GM12873 (cell line): ENCODE data around the gene PTPRM.

Source experiments
- CTCF ChIP-seq: IDR thresholded peaks from 2 replicates; pipeline ENCODE4 v1.5.1; 2012; ENCODE audit warnings: low read depth, mild to moderate bottlenecking, moderate library complexity, low read length, control low read depth; ENCODE audit not compliant: insufficient read depth; ENCODE audit errors: missing control alignments

Gene PTPRM

DNA sequence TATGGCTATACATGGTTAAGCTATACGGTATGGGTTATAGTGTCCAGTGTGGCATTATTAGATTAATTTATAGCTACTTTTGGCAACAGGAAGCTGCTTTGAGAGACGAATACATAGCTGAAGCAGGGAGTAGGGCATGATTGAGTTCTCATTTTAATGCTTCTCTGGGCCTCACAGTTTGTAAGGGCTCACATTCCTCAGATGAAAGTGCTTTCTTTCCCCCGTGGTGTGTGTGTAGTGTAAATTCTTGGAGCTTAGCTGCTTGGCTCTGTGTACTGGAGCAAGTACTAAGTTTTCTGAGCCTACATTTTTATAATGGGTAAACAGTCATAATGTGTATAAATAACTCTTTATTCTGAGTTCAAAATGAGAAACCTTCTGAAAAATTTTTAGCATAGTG, 173.7 kb downstream of the PTPRM start:
- no peak for TF ChIP-seq CTCF

DNA sequence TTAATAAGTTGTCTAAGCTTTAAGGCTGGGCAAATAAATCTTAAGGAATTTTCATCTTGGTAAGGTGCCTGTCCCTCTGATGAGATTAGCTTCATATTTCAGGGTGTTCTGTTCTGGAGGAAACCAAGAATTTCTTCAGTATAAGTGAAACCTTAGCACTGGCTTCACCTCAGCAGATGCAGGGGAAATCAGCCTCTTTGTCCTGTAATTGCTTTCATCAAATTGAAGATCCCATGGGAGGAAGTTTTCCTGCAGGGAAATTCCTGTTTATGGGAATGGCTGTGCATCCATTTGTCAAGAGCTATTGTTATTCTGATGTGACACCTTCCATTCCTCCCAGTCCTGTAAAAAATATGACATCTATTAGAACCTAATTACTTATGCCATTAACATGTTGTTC, 174.5 kb downstream of the PTPRM start:
- TF ChIP-seq CTCF: no peak

GRCh38 chr18:7742224-7742623, 175.1 kb downstream of the PTPRM start:
- TF ChIP-seq CTCF: no peak

DNA sequence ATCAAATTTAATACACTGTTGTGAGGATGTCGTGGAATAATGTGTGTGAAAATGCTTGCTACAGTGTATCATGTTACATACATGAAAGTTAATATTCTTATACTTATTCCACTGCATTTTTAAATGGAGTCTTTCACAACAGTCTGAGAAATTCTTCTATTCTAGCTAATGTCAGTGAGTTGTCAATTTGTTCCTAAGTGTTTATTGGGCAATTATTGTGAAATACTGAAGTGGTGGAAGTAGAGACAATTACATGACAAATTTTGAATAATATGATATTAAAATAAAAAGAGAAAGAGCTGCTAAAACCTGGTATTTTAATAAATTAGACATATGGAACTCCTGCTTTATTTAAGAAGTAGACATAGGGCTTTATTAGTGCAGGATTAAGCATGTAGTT, 176.1 kb downstream of the PTPRM start:
- no peak for TF ChIP-seq CTCF

GRCh38 chr18:7746106-7746505, 179.0 kb downstream of the PTPRM start:
- TF ChIP-seq CTCF: no peak

DNA sequence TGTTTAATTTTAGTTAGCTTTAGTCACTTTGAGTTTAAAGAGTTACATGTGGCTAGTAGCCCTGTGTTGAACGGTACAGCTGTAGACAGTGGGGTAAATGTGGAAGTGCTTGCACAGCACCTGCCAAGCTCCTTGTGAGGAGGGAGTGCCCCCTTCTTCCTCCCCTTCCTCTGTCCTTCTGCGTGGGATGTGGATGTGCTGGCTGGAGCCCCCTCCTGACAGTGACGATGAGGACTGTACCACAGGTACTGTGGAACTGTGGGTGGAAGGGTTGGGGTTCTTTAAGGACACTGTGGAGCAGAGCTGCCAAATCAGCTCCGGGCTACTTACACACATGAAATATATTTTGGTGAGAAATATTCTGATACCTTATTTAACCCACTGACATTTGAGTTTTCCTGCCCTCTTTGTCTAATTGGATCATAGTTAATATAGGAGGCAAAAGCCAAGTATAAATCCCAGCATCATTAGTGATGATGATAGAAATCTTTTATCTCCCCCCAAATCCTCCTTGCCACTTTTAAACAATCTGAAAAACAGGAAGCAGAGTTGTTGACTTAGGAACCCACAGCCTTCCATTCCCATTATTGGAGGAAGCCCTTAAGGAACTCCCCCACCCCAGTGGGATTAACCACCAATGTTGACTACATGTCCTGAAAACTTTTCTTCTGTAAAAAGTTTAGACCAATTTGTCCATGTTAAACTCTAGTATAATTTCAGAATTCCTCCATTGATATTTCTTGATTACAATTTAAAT, 181.3 kb downstream of the PTPRM start:
- TF ChIP-seq CTCF: no peak

- no peak for TF ChIP-seq CTCF
These were observed 181.9 kb downstream of the PTPRM start for GRCh38 chr18:7749008-7749405.
